Keratinocyte (primary cell): Measurements from ENCODE around the gene TP53AIP1. TPM values are rescaled to one million over a fixed set of nuclear protein-coding genes. Genes with fewer than 3 reads are reported as not detected.

Experiments
- DNase-seq: peaks from one replicate; pipeline ENCODE4 v3.0.0-alpha.2; 2011; ENCODE audit warnings: low read depth, missing footprints, low spot score
- FAIRE-seq: peaks from 2 replicates; lab custom pipeline; 2011; peaks lifted over from hg19 to GRCh38; lab: Jason Lieb, UNC
- H2AFZ ChIP-seq: 2 replicates; pipeline ENCODE4 v1.6.0; 2012; ENCODE audit warnings: low read length, control low read depth, inconsistent platforms; ENCODE audit not compliant: control insufficient read depth
- H3K27ac ChIP-seq: 2 replicates; pipeline ENCODE4 v1.5.1; 2011; ENCODE audit warnings: low read length; ENCODE audit not compliant: control insufficient read depth, insufficient read depth
- H3K27me3 ChIP-seq: 3 replicates; pipeline ENCODE4 v1.6.0; 2011; ENCODE audit warnings: low read length; ENCODE audit not compliant: control insufficient read depth, insufficient read depth; ENCODE audit errors: extremely low read depth
- H3K36me3 ChIP-seq, 2 experiments: 2 replicates in 1 of 2; 3 replicates in 1 of 2; pipeline ENCODE4 v1.5.1; 2011; ENCODE audit warnings: low read length in 2 of 2, mild to moderate bottlenecking in 1 of 2; ENCODE audit not compliant: control insufficient read depth in 2 of 2, insufficient read depth in 2 of 2; ENCODE audit errors: extremely low read depth in 1 of 2
- H3K4me1 ChIP-seq: 3 replicates; pipeline ENCODE4 v1.5.1; 2011; ENCODE audit warnings: low read length; ENCODE audit not compliant: control insufficient read depth, insufficient read depth; ENCODE audit errors: extremely low read depth
- H3K4me2 ChIP-seq: 3 replicates; pipeline ENCODE4 v1.6.0; 2011; ENCODE audit warnings: low read depth, low read length; ENCODE audit not compliant: control insufficient read depth, insufficient read depth; ENCODE audit errors: extremely low read depth
- H3K4me3 ChIP-seq, 3 experiments: fragments of 200-600 bp in 1 of 3; sonication (generic) in 1 of 3; 2 replicates in 2 of 3; 3 replicates in 1 of 3; pipeline ENCODE4 v1.5.1; 2011 to 2016; ENCODE audit warnings: low read length in 3 of 3, mild to moderate bottlenecking in 3 of 3, control low read depth in 2 of 3, inconsistent platforms in 1 of 3, low read depth in 1 of 3, mixed read lengths in 1 of 3, mixed run types in 1 of 3, moderate library complexity in 1 of 3; ENCODE audit not compliant: control insufficient read depth in 2 of 3, insufficient read depth in 2 of 3; ENCODE audit errors: extremely low read depth in 1 of 3
- H3K79me2 ChIP-seq: 2 replicates; pipeline ENCODE4 v1.6.0; 2012; ENCODE audit warnings: low read length; ENCODE audit not compliant: control insufficient read depth, insufficient read depth
- H3K9ac ChIP-seq: 3 replicates; pipeline ENCODE4 v1.6.0; 2011; ENCODE audit warnings: low read length; ENCODE audit not compliant: control insufficient read depth, insufficient read depth; ENCODE audit errors: extremely low read depth
- H3K9me1 ChIP-seq: 3 replicates; pipeline ENCODE4 v1.6.0; 2011; ENCODE audit warnings: low read length; ENCODE audit not compliant: control insufficient read depth, insufficient read depth; ENCODE audit errors: extremely low read depth
- H3K9me3 ChIP-seq: 2 replicates; pipeline ENCODE4 v1.5.1; 2012; ENCODE audit warnings: low read depth, low read length; ENCODE audit not compliant: control insufficient read depth
- H4K20me1 ChIP-seq: 3 replicates; pipeline ENCODE4 v1.6.0; 2011; ENCODE audit warnings: low read length; ENCODE audit not compliant: control insufficient read depth, insufficient read depth; ENCODE audit errors: extremely low read depth
- CTCF ChIP-seq, 3 experiments: IDR thresholded peaks in 1 of 3; conservative IDR thresholded peaks in 1 of 3; optimal IDR thresholded peaks in 1 of 3; 2 replicates in 2 of 3; 3 replicates in 1 of 3; pipeline versions ENCODE3 to v1.5.1; 2011; ENCODE audit warnings: low read length in 3 of 3, mild to moderate bottlenecking in 3 of 3, moderate library complexity in 2 of 3, control low read depth in 1 of 3, inconsistent platforms in 1 of 3; ENCODE audit not compliant: insufficient read depth in 2 of 3; ENCODE audit errors: extremely low read depth in 1 of 3
- EZH2 ChIP-seq: IDR thresholded peaks from one replicate; pipeline ENCODE4 v1.6.1; 2012; ENCODE audit warnings: inconsistent platforms, mild to moderate bottlenecking, low read length, moderate library complexity
- dilution Hi-C: fragments of 300-500 bp; cut with MboI; formaldehyde crosslinking; loops from one replicate; pipeline ENCODE4 v1.7.0; 2020; ENCODE audit warnings: low sequenced_read_pairs; ENCODE audit not compliant: extremely low pct_ligation_motif_present
- polyA plus RNA-seq, 5 experiments: library from polyadenylated mRNA; depleted of rRNA in 3 of 5; stranded (reverse) in 3 of 5; stranded (forward) in 1 of 5; unstranded in 1 of 5; fragments of >200 nt; gene quantifications; 1 replicate in 1 of 5; 2 replicates in 3 of 5; 3 replicates in 1 of 5; pipeline versions ENCODE4 v1.2.1 to v1.2.3, GENCODE V29; 2011 to 2012; ENCODE audit warnings: missing spikeins in 2 of 5, low read depth in 1 of 5, low replicate concordance in 1 of 5

TP53AIP1 gene
- polyA plus RNA-seq, 1 donor (not counting 4 experiments of a cell fraction or from before 2014, with no cell fraction given): 37.1 TPM

- no peaks in the 10 kb centered on the region for H3K9me1 ChIP-seq
- H3K27ac ChIP-seq: no peak overlapping the region
- H3K9me3 ChIP-seq: no peaks in the 10 kb centered on the region
- peaks cover 8% of the 10 kb centered on the region for H3K27me3 ChIP-seq
- no peaks in the 10 kb centered on the region for H4K20me1 ChIP-seq
- dilution Hi-C loops: no loop called here
- DNase-seq: no peak
- H3K4me1 ChIP-seq: no peaks in the 10 kb centered on the region
- H3K9ac ChIP-seq: no peak overlapping the region
- H2AFZ ChIP-seq: no peak overlapping the region
- TF ChIP-seq EZH2: no peak
- TF ChIP-seq CTCF (optimal IDR thresholded peaks at IDR 0.05 in 1 of 3, IDR thresholded peaks at IDR 0.05 in 1 of 3, conservative IDR thresholded peaks at IDR 0.05 in 1 of 3; ENCODE audit: extremely low read depth in 1 of 3, insufficient read depth in 2 of 3, low read length in 3 of 3): no peak
- H3K36me3 ChIP-seq: no peaks in the 10 kb centered on the region
- FAIRE-seq: no peak
- no peak overlapping the region for H3K4me2 ChIP-seq
- H3K4me3 ChIP-seq: no peak overlapping the region
- H3K79me2 ChIP-seq: no peaks in the 10 kb centered on the region
Observed at GRCh38 chr11:128929991-128930390, 12.7 kb downstream of the TP53AIP1 start.

GRCh38 chr11:128929468-128929867 lies 13.2 kb downstream of the TP53AIP1 start:
- H3K4me2 ChIP-seq: no peak overlapping the region
- H3K36me3 ChIP-seq: no peaks in the 10 kb centered on the region
- H3K27ac ChIP-seq: no peak overlapping the region
- H3K4me3 ChIP-seq: no peak overlapping the region
- H2AFZ ChIP-seq: no peak overlapping the region
- H3K9me3 ChIP-seq: no peaks in the 10 kb centered on the region
- no peak for TF ChIP-seq CTCF (optimal IDR thresholded peaks at IDR 0.05 in 1 of 3, IDR thresholded peaks at IDR 0.05 in 1 of 3, conservative IDR thresholded peaks at IDR 0.05 in 1 of 3; ENCODE audit: extremely low read depth in 1 of 3, insufficient read depth in 2 of 3, low read length in 3 of 3)
- no peaks in the 10 kb centered on the region for H3K4me1 ChIP-seq
- no peaks in the 10 kb centered on the region for H3K79me2 ChIP-seq
- no peak for FAIRE-seq
- no peaks in the 10 kb centered on the region for H4K20me1 ChIP-seq
- H3K9ac ChIP-seq: no peak overlapping the region
- dilution Hi-C loops: no loop called here
- no peaks in the 10 kb centered on the region for H3K9me1 ChIP-seq
- peaks cover 11% of the 10 kb centered on the region for H3K27me3 ChIP-seq
- DNase-seq: no peak
